K562 (cell line): Measurements from ENCODE around the gene ZNF326. TPM values are rescaled to one million over a fixed set of nuclear protein-coding genes. Genes with fewer than 3 reads are reported as not detected.

Source experiments
- ATAC-seq: fragments of 200-7000 bp; cut with Tn5 transposase; 3 replicates; pipeline ENCODE4 v1.9.1; 2020; ENCODE audit warnings: moderate library complexity
- BruUV-seq: library from RNA; stranded (reverse); fragments of 400-500 nt; replicated peaks from 2 replicates; lab custom pipeline; 2021; lab: Mats Ljungman, UMichigan
- CTCF ChIA-PET: fragments of 300-600 bp; formaldehyde crosslinking; extraction: SDS; loops from one replicate; lab custom pipeline; 2021; ENCODE audit warnings: low intra/inter-chr PET ratio; lab: Yijun Ruan, JAX
- POLR2A ChIA-PET: fragments of 300-600, 350-650 bp; sonication (Branson Sonifier 250); formaldehyde crosslinking; extraction: SDS; loops from one replicate; lab custom pipeline; 2021; ENCODE audit warnings: antibody characterized with exemption, inconsistent platforms; lab: Yijun Ruan, JAX
- DNase-seq, 4 experiments: peaks; one replicate each; pipeline versions ENCODE4 v3.0.0 to v3.0.0-alpha.2; 2011 to 2018; ENCODE audit warnings: low spot score in 3 of 4, mixed read lengths in 3 of 4; ENCODE audit errors: extremely low read depth in 1 of 4
- FAIRE-seq: peaks from 2 replicates; lab custom pipeline; 2011; peaks lifted over from hg19 to GRCh38; lab: Jason Lieb, UNC
- H2AFZ ChIP-seq: 2 replicates; pipeline ENCODE4 v1.6.0; 2011; ENCODE audit warnings: low read depth, low read length, control low read depth, inconsistent platforms
- H3K27ac ChIP-seq: fragments of 200-600 bp; 3 replicates; pipeline ENCODE4 v1.8.0; 2011; ENCODE audit warnings: low read depth, mild to moderate bottlenecking, control low read depth, inconsistent platforms, low read length, moderate library complexity, mixed read lengths; ENCODE audit errors: extremely low read depth
- H3K27me3 ChIP-seq, 2 experiments: fragments of 300-600 bp in 1 of 2; 2 replicates in 1 of 2; 3 replicates in 1 of 2; pipeline versions ENCODE4 v1.6.0 to v1.8.0; 2011; ENCODE audit warnings: inconsistent platforms in 2 of 2, low read length in 2 of 2, mild to moderate bottlenecking in 1 of 2, mixed read lengths in 1 of 2, moderate library complexity in 1 of 2; ENCODE audit not compliant: control insufficient read depth in 2 of 2, insufficient read depth in 2 of 2
- H3K36me3 ChIP-seq: fragments of 300-600 bp; 3 replicates; pipeline ENCODE4 v1.8.0; 2011; ENCODE audit warnings: mild to moderate bottlenecking, low read length, inconsistent platforms; ENCODE audit not compliant: control insufficient read depth, insufficient read depth
- H3K4me1 ChIP-seq, 2 experiments: fragments of 200-600 bp in 1 of 2; replicated peaks in 1 of 2; 2 replicates in 1 of 2; 3 replicates in 1 of 2; pipeline versions ENCODE4 v1.5.1 to v1.8.0; 2011; ENCODE audit warnings: inconsistent platforms in 2 of 2, low read length in 2 of 2, mild to moderate bottlenecking in 1 of 2, mixed read lengths in 1 of 2, moderate library complexity in 1 of 2; ENCODE audit not compliant: control insufficient read depth in 2 of 2, insufficient read depth in 2 of 2
- H3K4me2 ChIP-seq: 2 replicates; pipeline ENCODE4 v1.6.1; 2011; ENCODE audit warnings: low read length, control low read depth, inconsistent platforms, mixed read lengths; ENCODE audit not compliant: insufficient read depth
- H3K4me3 ChIP-seq: fragments of 200-600 bp; sonication (generic), shearing (Covaris generic); 2 replicates; pipeline ENCODE4 v1.5.1; 2016; ENCODE audit warnings: control low read depth, inconsistent platforms
- H3K79me2 ChIP-seq: fragments of 200-600 bp; 3 replicates; pipeline ENCODE4 v1.8.0; 2011; ENCODE audit warnings: low read length, inconsistent platforms; ENCODE audit not compliant: control insufficient read depth, insufficient read depth
- H3K9ac ChIP-seq, 2 experiments: 2 replicates each; pipeline versions ENCODE4 v1.6.0 to v1.6.1; 2011; ENCODE audit warnings: low read depth in 2 of 2, low read length in 2 of 2, control low read depth in 1 of 2, inconsistent platforms in 1 of 2, mild to moderate bottlenecking in 1 of 2, mixed read lengths in 1 of 2; ENCODE audit not compliant: insufficient read depth in 1 of 2
- H3K9me1 ChIP-seq: one replicate; pipeline ENCODE4 v1.6.0; 2011; ENCODE audit warnings: inconsistent platforms, mild to moderate bottlenecking, low read length, moderate library complexity; ENCODE audit not compliant: control insufficient read depth, insufficient read depth
- H3K9me3 ChIP-seq: replicated peaks from 2 replicates; pipeline ENCODE4 v1.5.1; 2011; ENCODE audit warnings: low read depth, low read length, inconsistent platforms; ENCODE audit not compliant: control insufficient read depth, insufficient read depth
- H4K20me1 ChIP-seq: replicated peaks from 2 replicates; pipeline ENCODE4 v1.6.1; 2011; ENCODE audit warnings: low read length, inconsistent platforms, mixed read lengths; ENCODE audit not compliant: control insufficient read depth, insufficient read depth
- ARID2 ChIP-seq: fragments of 450-650 bp; IDR thresholded peaks from 2 replicates; pipeline ENCODE4 v1.6.1; 2017; ENCODE audit warnings: antibody characterized with exemption, mild to moderate bottlenecking
- CEBPG ChIP-seq, 3 experiments: fragments of 200-800 bp in 1 of 3; sonication (Bioruptor generic) in 1 of 3; sonication (generic) in 1 of 3; formaldehyde crosslinking in 1 of 3; IDR thresholded peaks in 2 of 3; conservative IDR thresholded peaks in 1 of 3; 2 replicates each; pipeline versions ENCODE4 v1.6.1 to v1.8.0; 2016 to 2022; ENCODE audit warnings: missing compliant biosample characterization in 2 of 3, missing genetic modification characterization in 2 of 3, mild to moderate bottlenecking in 1 of 3, missing genetic modification reagents in 1 of 3
- CHCHD3 ChIP-seq: fragments of 250-450 bp; sonication (Bioruptor Pico); IDR thresholded peaks from 2 replicates; pipeline ENCODE4 v2.1.2; 2022; ENCODE audit warnings: mild to moderate bottlenecking
- CHD4 ChIP-seq: fragments of 200-600 bp; sonication (generic); IDR thresholded peaks from 3 replicates; pipeline ENCODE4 v1.6.1; 2012; ENCODE audit warnings: low read depth, mild to moderate bottlenecking, mixed read lengths, low read length, inconsistent platforms; ENCODE audit not compliant: insufficient read depth, insufficient replicate concordance, poor library complexity, severe bottlenecking
- ETS2 ChIP-seq: IDR thresholded peaks from 2 replicates; pipeline ENCODE4 v1.6.1; 2016; ENCODE audit warnings: borderline replicate concordance, missing genetic modification characterization, mild to moderate bottlenecking, moderate library complexity, missing compliant biosample characterization; ENCODE audit not compliant: poor library complexity, severe bottlenecking
- GABPB2 ChIP-seq: fragments of 250-450 bp; sonication (Bioruptor Pico); conservative IDR thresholded peaks from 2 replicates; pipeline ENCODE4 v1.5.1; 2021; ENCODE audit warnings: mild to moderate bottlenecking
- HDGF ChIP-seq: fragments of 450-650 bp; IDR thresholded peaks from 2 replicates; pipeline ENCODE4 v1.6.1; 2016
- KDM5B ChIP-seq: fragments of 200-600 bp; sonication (generic); IDR thresholded peaks from 2 replicates; pipeline ENCODE4 v1.6.1; 2012; ENCODE audit warnings: low read depth, mild to moderate bottlenecking, moderate library complexity, low read length, control low read depth, inconsistent platforms; ENCODE audit not compliant: insufficient replicate concordance
- KHSRP ChIP-seq: fragments of 450-650 bp; IDR thresholded peaks from 2 replicates; pipeline ENCODE4 v1.6.1; 2017
- PRMT5 ChIP-seq: sonication (generic); formaldehyde crosslinking; IDR thresholded peaks from 2 replicates; pipeline ENCODE4 v1.5.0; 2020; ENCODE audit warnings: missing genetic modification reagents
- SMAD2 ChIP-seq: fragments of 150-350 bp; IDR thresholded peaks from 2 replicates; pipeline ENCODE4 v1.6.1; 2014; ENCODE audit warnings: low read depth, mild to moderate bottlenecking, low read length
- SREBF1 ChIP-seq: fragments of 150-350 bp; IDR thresholded peaks from 2 replicates; pipeline ENCODE4 v1.6.1; 2014; ENCODE audit warnings: antibody characterized with exemption, low read depth, low read length, borderline replicate concordance
- SRSF3 ChIP-seq: fragments of 200-400 bp; formaldehyde crosslinking; IDR thresholded peaks from 2 replicates; pipeline ENCODE4 v1.6.1; 2016; ENCODE audit warnings: mild to moderate bottlenecking, low read length, moderate library complexity; ENCODE audit not compliant: insufficient read depth
- TFAP4 ChIP-seq: sonication (generic); formaldehyde crosslinking; IDR thresholded peaks from 2 replicates; pipeline ENCODE4 v1.8.0; 2022; ENCODE audit warnings: missing genetic modification reagents, mild to moderate bottlenecking, moderate library complexity, borderline replicate concordance
- TSC22D4 ChIP-seq: fragments of 450-650 bp; IDR thresholded peaks from 2 replicates; pipeline ENCODE4 v1.6.1; 2016; ENCODE audit warnings: missing genetic modification characterization, missing biosample characterization, control low read depth
- ZC3H11A ChIP-seq: IDR thresholded peaks from 2 replicates; pipeline ENCODE4 v1.6.1; 2012; ENCODE audit warnings: low read depth, low read length, improper control_type of control experiment
- ZNF511 ChIP-seq: sonication (generic); formaldehyde crosslinking; IDR thresholded peaks from 2 replicates; pipeline ENCODE4 v1.8.0; 2022; ENCODE audit warnings: mild to moderate bottlenecking, missing genetic modification reagents
- WGBS: fragments of 100-300 bp; shearing (Covaris generic); methylation state at CpG from one replicate; pipeline ENCODE4 v1.1.6; 2016; ENCODE audit warnings: low coverage, mixed read lengths; ENCODE audit not compliant: insufficient coverage; ENCODE audit errors: missing lambda C conversion rate; 5-methylcytosine and 5-hydroxymethylcytosine counted together
- in situ Hi-C: fragments of 300-500 bp; cut with MboI; formaldehyde crosslinking; loops from 4 replicates; pipeline ENCODE4 v1.15.0; 2018; ENCODE audit warnings: inconsistent platforms, mixed read lengths
- intact Hi-C: fragments of 100-400 bp; cut with micrococcal nuclease; formaldehyde crosslinking; loops from 2 replicates; pipeline ENCODE4 v1.14.2; 2022
- polyA plus RNA-seq, 8 experiments: library from polyadenylated mRNA; depleted of rRNA in 4 of 8; stranded (reverse) in 5 of 8; unstranded in 3 of 8; fragments of >200 nt; fragmentation: Nextera tagmentation in 2 of 8; fragmentation: Illumina TruSeq in 1 of 8; extraction: Ambion mirVana in 2 of 8; extraction: Trizol in 1 of 8; gene quantifications; 2 replicates each; pipeline versions ENCODE4 v1.2.1 to v1.2.3, GENCODE V29; 2011 to 2014; ENCODE audit warnings: inconsistent platforms in 1 of 8, missing spikeins in 1 of 8
- total RNA-seq, 7 experiments: library from RNA; depleted of rRNA in 6 of 7; stranded (reverse); fragments of >200 nt in 6 of 7; fragmentation: Illumina TruSeq in 2 of 7; extraction: Trizol in 2 of 7; gene quantifications; 2 replicates each; pipeline versions ENCODE4 v1.2.1 to v1.2.3, GENCODE V29; 2011 to 2021; ENCODE audit warnings: low replicate concordance in 1 of 7
- TF ChIP-seq, protein P1 (sequence below): fragments of 450-650 bp; formaldehyde crosslinking; IDR thresholded peaks from 2 replicates; pipeline ENCODE4 v1.4.0; 2022; ENCODE audit warnings: missing genetic modification characterization

Gene ZNF326
- total and polyA plus RNA-seq, 9 of the 15 experiments (the other 6 are each of a cell fraction or from before 2014, with no cell fraction given): 7.2 to 33.2 (median 20.1) TPM

DNA sequence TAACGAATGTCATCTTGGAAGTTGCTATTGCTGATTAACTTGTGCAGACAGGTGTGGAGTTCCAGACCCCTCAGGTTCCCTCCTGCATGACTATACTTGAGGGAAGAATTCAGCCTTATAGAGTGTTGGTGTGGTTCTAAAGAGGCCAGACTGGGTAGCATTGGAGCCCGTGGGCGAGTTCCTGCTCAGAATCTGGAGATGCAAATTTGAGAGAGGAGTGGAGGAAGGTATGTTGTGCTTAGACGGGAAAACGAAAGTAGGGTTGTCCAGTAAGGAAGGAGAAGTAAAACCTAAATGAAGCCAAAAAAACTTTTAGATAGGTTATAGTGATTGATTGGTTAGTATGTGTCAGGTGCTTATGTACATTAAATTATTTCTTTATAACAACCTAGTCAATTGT, 79.2 kb downstream of the ZNF326 start:
- Histone ChIP-seq H3K27ac (no peak overlapping the region), H3K4me3 (no peak overlapping the region), H3K27me3 (peaks cover 4 to 7% of the 10 kb centered on the region in 2 experiments; a peak in 3 of 5 replicates), H4K20me1 (no peaks in the 10 kb centered on the region), H3K4me2 (no peak overlapping the region), H3K79me2 (no peaks in the 10 kb centered on the region), H3K9me1 (no peaks in the 10 kb centered on the region), H3K9ac (no peak overlapping the region), H3K4me1 (no peaks in the 10 kb centered on the region), H2AFZ (no peak overlapping the region), H3K9me3 (no peaks in the 10 kb centered on the region), H3K36me3 (no peaks in the 10 kb centered on the region)
- intact Hi-C loops (no loop called here), in situ Hi-C loops (no loop called here)
- TF ChIP-seq KHSRP (no peak), GABPB2 (CRISPR knock-in tag) (no peak), CEBPG (CRISPR knock-in tag; IDR thresholded peaks at IDR 0.05) (no peak), CEBPG (tag; conservative IDR thresholded peaks at IDR 0.05 in 1 of 2, IDR thresholded peaks at IDR 0.05 in 1 of 2) (no peak), TFAP4 (CRISPR knock-in tag) (no peak), CHCHD3 (CRISPR knock-in tag) (no peak), TSC22D4 (tag) (no peak), ETS2 (tag) (no peak), ZC3H11A (no peak), KDM5B (no peak), ARID2 (no peak), PRMT5 (no peak), ZNF511 (CRISPR knock-in tag) (no peak), SMAD2 (no peak), HDGF (no peak), CHD4 (no peak), SREBF1 (no peak), SRSF3 (no peak)
- TF ChIP-seq, protein P1, sequence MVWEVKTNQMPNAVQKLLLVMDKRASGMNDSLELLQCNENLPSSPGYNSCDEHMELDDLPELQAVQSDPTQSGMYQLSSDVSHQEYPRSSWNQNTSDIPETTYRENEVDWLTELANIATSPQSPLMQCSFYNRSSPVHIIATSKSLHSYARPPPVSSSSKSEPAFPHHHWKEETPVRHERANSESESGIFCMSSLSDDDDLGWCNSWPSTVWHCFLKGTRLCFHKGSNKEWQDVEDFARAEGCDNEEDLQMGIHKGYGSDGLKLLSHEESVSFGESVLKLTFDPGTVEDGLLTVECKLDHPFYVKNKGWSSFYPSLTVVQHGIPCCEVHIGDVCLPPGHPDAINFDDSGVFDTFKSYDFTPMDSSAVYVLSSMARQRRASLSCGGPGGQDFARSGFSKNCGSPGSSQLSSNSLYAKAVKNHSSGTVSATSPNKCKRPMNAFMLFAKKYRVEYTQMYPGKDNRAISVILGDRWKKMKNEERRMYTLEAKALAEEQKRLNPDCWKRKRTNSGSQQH: no peak
- POLR2A ChIA-PET: no interaction called here
- FAIRE-seq (no peak), ATAC-seq (no peak), DNase-seq (no peak)
- no TSS peak for BruUV-seq
- CTCF ChIA-PET: no interaction called here
- WGBS: 0% methylated on average over 5 of the region's 5 CpGs
